HG03457 (cell line): Measurements from ENCODE around the gene JADE2.
"Not testable (repeated sequence)": the region's sequence is repeated elsewhere in the genome, so short reads cannot be mapped to it uniquely, and the experiment has no call there.

Experiments
- ATAC-seq: cut with Tn5 transposase; IDR thresholded peaks from one replicate; pipeline ENCODE4 v1.9.1; 2021; ENCODE audit warnings: moderate number of reproducible peaks; ENCODE audit not compliant: unreplicated experiment

The JADE2 gene

GRCh38 chr5:134524826-134525682 is at the start of gene JADE2:
JADE2 (plus strand) TSS chr5:134525670; CDS start chr5:134535858, 10,188 bp downstream.
- ATAC-seq: peak; percentile 28

GRCh38 chr5:134477462-134478245 is 47.8 kb upstream of the JADE2 start:
- no peak for ATAC-seq

- no peak for ATAC-seq
These were observed 45.6 kb upstream of the JADE2 start for GRCh38 chr5:134479839-134480238.

DNA sequence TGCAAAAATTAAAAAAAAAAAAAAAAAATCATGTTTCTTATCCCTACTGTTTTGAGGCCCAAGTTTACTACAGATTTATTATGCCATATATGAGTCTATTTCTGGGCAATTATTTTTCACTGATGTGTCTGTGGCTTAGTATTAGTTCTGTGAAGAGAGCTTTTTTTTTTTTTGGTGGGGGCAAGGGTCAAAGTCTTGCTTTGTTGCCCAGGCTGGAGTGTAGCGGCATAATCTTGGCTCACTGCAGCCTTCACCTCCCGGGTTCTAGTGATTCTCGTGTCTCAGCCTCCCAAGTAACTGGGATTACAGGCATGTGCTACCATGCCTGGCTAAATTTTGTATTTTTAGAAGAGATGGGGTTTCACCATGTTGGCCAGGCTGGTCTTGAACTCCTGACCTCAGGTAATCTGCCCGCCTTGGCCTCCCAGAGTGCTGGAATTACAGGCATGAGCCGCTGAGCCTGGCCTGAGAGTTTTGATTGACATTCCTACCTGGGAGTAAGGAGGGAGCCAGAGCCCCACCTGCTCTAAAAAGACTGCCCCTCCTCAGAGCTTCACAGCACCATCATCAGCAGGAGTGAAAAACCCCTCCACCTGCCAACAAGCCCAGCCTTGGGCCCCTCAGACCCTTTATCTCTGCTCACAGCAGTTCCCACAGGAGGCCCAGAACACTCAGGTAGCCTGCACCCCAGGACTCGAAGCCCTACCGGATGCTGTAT is 36.1 kb upstream of the JADE2 start:
- ATAC-seq: no peak

GRCh38 chr5:134490255-134490924 is 35.1 kb upstream of the JADE2 start:
- no peak for ATAC-seq

DNA sequence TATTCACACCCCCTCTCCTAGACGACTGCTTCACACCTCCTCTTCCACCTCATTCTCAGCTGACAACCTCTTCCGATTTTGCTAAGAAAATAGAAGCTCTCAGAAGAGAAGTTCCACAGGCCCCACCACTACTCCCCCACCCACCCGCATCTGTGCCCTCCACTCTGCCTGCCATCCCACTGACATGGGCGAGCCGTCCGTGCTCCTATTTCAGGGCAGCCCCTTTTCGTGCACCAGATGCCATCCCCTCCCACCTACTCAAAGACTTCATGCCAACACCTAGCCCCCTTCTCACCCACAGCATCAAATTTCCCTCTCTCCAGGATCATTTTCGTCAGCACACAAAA is 34.6 kb upstream of the JADE2 start:
- no peak for ATAC-seq

- ATAC-seq: no peak
These were observed 33.5 kb upstream of the JADE2 start for GRCh38 chr5:134491841-134492442.

DNA sequence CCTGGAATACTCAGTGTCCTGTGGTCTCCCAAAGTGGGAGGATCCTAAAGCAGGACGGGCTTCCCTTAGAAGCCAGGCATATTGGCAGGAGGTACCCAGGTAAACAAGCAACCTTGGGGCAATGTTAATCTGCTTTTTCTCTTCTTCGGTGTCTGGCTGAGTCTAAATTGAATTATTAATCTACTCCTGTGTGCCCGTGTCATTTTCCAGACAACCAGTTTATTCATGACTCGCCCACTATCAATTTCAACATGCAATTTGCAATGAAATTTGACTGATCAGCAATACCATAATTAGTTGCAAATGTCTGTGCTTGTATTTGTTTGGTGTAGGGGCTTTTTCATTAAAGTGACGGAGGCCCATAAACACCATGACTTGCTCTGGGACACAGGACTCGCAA is 32.9 kb upstream of the JADE2 start:
- ATAC-seq: no peak

DNA sequence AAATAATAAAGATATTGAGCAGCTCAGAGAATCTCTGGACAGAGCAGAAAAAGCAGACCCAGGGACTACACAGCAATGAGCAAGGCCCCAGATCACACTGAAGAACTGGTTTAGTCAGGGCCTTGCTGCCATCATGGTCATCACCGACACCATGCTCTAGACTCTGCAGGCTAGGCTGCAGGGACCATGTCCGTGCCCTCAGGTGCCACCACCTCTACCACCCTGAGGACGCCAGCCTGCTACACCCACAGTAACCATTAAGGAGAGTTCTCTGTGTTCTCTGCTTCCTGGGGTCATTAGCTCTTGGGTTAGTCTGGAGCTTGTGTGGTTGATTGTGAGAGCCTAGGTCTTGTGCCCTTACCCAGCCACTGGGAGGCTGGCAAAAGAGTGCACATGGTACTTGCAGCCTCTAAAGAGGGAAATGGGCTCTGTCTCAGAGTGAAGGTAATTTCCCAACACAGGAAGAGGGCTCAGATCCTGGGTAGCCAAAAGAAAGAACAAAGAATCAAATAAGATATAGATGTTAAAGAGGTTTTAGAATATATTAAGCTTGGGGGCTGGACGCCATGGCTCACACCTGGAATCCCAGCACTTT is 31.9 kb upstream of the JADE2 start:
- ATAC-seq: no peak

DNA sequence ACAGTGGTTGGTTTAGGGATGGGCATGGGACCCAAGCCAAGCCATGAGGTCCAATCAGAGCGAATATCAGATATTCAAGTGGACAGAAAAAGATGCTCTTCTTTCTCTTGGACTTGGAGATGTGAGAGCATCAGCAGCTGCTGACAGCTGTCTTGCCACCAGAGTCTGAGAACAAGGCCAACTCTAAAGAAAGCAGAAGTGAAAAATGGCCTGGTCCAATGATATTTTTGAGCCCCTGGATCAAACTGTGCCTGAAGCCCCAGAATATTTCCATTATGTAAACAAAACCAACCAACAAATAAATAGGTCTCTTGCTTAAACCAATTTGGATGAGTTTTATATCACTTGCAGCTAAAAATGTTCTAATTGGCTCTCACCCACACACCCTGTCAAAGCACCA is 30.7 kb upstream of the JADE2 start:
- ATAC-seq: no peak

- ATAC-seq: not testable (repeated sequence)
These were observed 25.6 kb upstream of the JADE2 start for GRCh38 chr5:134499905-134500304.

- no peak for ATAC-seq
These were observed 24.6 kb upstream of the JADE2 start for GRCh38 chr5:134500699-134501430.

GRCh38 chr5:134502259-134502658 is 23.2 kb upstream of the JADE2 start:
- no peak for ATAC-seq

DNA sequence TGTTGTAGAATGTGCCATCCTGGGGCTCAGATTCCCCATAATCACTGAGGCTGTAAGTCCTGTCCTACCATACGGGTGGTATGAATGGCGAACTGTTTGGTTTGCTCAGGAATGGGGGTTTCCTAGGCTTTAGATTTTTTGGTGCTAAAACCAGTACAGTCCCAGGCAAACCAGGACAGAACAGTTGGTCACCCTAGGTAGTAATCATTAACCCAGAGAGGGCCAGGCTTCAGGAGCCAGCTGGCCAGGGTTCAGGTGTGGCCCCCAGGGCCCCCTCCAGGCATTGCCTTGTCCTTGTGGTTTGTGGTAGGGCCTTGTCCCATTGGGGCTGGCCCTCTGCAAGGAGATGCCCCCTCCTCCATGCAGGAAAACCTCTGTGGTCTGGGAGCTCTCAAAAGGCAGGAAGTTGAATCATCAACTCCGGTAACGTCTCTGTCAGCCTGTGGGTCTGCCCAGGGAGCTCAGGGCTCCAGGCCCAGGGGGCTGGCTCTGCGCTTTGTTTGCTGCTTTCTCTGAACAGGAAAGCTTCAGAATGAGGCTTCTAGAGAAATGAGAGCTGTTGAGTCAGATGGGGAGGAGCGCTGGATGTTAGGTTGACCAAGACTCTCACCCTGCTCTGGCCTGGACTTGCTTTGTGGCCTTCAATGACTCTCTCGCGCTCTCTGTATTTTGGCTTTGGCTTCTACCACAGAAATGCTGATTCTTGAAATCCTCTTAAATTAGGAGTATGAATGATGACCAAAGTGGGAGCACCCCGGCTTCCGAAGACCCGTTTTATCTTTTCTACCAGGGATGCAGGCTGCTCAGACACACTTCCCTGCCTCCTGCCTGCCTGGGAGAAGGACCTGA is 22.2 kb upstream of the JADE2 start:
- ATAC-seq: peak; percentile 72

DNA sequence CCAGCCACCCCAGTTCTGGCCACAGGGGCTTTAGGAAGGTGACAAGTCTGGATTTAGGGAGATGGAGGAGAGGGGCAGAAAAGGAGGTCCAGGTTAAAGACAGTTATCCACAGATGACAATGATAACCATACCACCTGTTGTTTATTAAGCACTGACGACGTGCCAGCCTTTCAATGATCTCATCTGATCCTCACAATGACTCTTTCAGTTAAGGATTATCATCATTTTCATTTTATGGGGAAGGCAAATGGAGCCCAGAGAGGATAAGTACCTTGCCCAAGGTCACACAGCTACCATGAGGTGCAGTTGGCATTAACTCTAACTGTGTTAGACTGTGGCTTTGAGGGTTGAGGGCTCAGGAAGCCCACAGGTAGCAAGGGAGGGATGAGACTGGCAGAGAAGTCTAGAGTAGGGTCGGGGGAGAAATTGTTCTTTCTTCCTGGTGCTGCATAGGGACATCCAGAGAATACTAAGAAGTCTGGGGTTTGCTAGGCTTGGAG is 21.5 kb upstream of the JADE2 start:
- no peak for ATAC-seq

DNA sequence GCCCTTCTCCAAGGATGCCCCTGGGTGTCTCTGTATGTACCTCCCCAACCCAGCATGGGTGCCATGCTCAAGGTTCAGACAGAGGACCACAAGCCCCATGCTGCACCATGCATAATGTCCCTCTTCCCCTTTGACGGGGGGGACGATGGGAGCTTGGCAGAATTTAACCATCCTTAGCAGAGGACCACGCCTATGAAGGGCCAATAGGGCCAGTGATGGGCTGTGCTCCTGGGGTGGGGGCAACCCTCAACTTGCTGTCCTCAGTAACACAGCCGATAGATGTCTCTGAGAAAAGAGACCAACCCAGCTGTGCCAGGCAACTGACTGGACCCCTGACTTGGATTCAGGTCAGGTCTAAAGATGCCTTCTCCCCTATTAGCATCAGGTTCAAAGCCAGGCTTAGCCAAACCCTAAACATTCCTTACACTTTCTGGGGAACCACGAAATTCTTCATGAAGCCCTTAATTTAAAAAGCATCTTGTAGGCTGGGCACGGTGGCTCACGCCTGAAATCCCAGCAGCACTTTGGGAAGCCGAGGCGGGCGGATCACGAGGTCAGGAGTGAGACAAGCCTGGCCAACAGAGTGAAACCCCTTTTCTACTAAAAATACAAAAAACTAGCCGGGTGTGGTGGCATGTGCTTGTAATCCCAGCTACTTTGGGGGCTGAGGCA is 20.7 kb upstream of the JADE2 start:
- no peak for ATAC-seq

- no peak for ATAC-seq
These were observed 19.1 kb upstream of the JADE2 start for GRCh38 chr5:134506054-134507039.
